ENCODE measurements around the gene CDS1. TPM values are rescaled to one million over a fixed set of nuclear protein-coding genes. Genes with fewer than 3 reads are reported as not detected.

The CDS1 gene
- total and polyA plus RNA-seq, 2 donors (not counting 3 experiments of a cell fraction or from before 2014, with no cell fraction given): 0.01 TPM; not detected in 1

DNA sequence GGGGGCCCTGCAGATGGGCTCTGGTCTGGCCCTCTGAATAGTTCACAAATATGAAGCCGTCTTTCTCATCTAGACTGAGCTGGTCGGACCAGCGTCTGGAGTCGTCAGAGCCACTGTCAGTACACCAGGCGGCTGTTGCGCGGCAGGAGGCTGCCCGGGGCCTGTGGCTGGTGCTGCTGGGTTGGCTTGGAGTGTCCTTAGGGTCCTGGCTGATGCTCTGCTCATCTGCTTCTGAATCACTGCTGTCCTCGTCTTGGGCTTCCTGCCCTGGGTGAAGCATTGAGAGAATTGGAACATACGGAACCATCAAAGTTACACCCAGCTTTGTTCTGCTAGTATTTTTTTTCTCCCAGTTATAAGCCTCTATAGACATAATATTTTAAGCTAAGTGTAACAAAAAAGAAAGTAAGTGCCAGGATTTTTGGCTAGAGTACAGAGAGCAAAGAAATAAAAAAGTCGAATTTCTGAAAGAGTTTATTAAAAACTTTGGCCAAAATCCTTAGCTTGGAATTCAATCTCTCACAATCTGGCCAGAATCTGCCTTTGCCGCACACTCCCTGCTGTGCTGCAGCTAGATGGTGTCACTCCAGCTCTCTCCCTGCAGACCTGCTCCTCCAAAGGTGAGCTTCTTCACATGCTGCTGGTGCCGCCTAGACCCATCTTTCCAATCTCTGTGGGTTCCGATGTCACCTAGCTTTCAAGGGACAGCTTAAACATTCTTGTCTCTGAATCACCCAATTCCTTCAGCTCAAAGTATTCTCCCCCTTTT, 96.2 kb downstream of the CDS1 start:
- Histone ChIP-seq H4K20me1 (replicated peaks; ENCODE audit: control insufficient read depth, extremely low read depth, insufficient read depth, low read length) (no peaks in the 10 kb centered on the region), H3K9ac (replicated peaks; ENCODE audit: extremely low read depth, insufficient read depth, low read length) (no peak overlapping the region), H3K79me2 (ENCODE audit: control insufficient read depth, insufficient read depth, low read length) (no peaks in the 10 kb centered on the region), H3K27ac (ENCODE audit: insufficient read depth, low read depth, low read length) (no peak overlapping the region), H3K27me3 (ENCODE audit: control insufficient read depth in 2 of 2, insufficient read depth in 2 of 2, low read length in 2 of 2) (no peaks in the 10 kb centered on the region), H3K4me1 (ENCODE audit: control insufficient read depth, extremely low read depth, insufficient read depth, low read length) (peaks cover 11% of the 10 kb centered on the region), H2AFZ (ENCODE audit: low read depth, low read length) (no peak overlapping the region), H3K4me3 (replicated peaks in 1 of 3; ENCODE audit: insufficient read depth in 1 of 3, low read depth in 1 of 3, low read length in 3 of 3) (no peak overlapping the region), H3K4me2 (ENCODE audit: insufficient read depth, low read length) (no peak overlapping the region), H3K36me3 (ENCODE audit: control insufficient read depth in 2 of 2, extremely low read depth in 1 of 2, insufficient read depth in 2 of 2, low read length in 2 of 2) (peaks cover 29 to 37% of the 10 kb centered on the region in 2 experiments), H3K9me1 (replicated peaks; ENCODE audit: control insufficient read depth, extremely low read depth, insufficient read depth, low read length) (no peaks in the 10 kb centered on the region), H3K9me3 (replicated peaks; ENCODE audit: control insufficient read depth, insufficient read depth, low read length) (no peaks in the 10 kb centered on the region)
- ChIA-PET CTCF (interaction anchor here (0.5 to 1.1 kb wide), 3 partner anchors 12 to 1071 kb away, joined by 3 read pairs; no protein-coding TSS in a partner anchor), POLR2A (no interaction called here)
- FAIRE-seq (no peak), DNase-seq (ENCODE audit: low read depth, low spot score) (no peak)
- no peak for TF ChIP-seq POLR2A (IDR thresholded peaks at IDR 0.05; ENCODE audit: low read depth, low read length)
- TF ChIP-seq MYC (IDR thresholded peaks at IDR 0.05; ENCODE audit: low read depth, low read length): no peak
- TF ChIP-seq MAX (IDR thresholded peaks at IDR 0.05; ENCODE audit: insufficient read depth, insufficient read length): no peak
- TF ChIP-seq, protein P1, sequence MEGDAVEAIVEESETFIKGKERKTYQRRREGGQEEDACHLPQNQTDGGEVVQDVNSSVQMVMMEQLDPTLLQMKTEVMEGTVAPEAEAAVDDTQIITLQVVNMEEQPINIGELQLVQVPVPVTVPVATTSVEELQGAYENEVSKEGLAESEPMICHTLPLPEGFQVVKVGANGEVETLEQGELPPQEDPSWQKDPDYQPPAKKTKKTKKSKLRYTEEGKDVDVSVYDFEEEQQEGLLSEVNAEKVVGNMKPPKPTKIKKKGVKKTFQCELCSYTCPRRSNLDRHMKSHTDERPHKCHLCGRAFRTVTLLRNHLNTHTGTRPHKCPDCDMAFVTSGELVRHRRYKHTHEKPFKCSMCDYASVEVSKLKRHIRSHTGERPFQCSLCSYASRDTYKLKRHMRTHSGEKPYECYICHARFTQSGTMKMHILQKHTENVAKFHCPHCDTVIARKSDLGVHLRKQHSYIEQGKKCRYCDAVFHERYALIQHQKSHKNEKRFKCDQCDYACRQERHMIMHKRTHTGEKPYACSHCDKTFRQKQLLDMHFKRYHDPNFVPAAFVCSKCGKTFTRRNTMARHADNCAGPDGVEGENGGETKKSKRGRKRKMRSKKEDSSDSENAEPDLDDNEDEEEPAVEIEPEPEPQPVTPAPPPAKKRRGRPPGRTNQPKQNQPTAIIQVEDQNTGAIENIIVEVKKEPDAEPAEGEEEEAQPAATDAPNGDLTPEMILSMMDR (IDR thresholded peaks at IDR 0.05; ENCODE audit: extremely low read depth in 1 of 2, insufficient read depth in 1 of 2, low read depth in 1 of 2, low read length in 2 of 2): no peak
- no peak for TF ChIP-seq POLR2AphosphoS5 (IDR thresholded peaks at IDR 0.05; ENCODE audit: insufficient read depth, low read depth, low read length)
- no peak for TF ChIP-seq GATA2 (IDR thresholded peaks at IDR 0.05; ENCODE audit: insufficient read depth, insufficient read length, low read depth, low read length)
- TF ChIP-seq EZH2 (IDR thresholded peaks at IDR 0.05; ENCODE audit: borderline replicate concordance, low read depth, low read length, severe bottlenecking): no peak
- TF ChIP-seq FOS (IDR thresholded peaks at IDR 0.05; ENCODE audit: borderline replicate concordance, insufficient read depth, low read length): no peak
- no peak for TF ChIP-seq JUN (IDR thresholded peaks at IDR 0.05; ENCODE audit: borderline replicate concordance, insufficient read depth, insufficient read length, low read depth)
- dilution Hi-C loops (cut with MboI; ENCODE audit: extremely low pct_ligation_motif_present, low sequenced_read_pairs): no loop called here
- BruUV-seq (replicated peaks): no TSS peak
- intact Hi-C loops (cut with micrococcal nuclease): no loop called here
